Activated effector memory CD4-positive, alpha-beta T cell treated with Interleukin-2 at 50 U/mL for 16 hours (primary cell): ENCODE data around the gene CD2AP.

Source experiments
- DNase-seq: peaks from one replicate; pipeline ENCODE4 v3.0.0-alpha.2; 2020

CD2AP gene

GRCh38 chr6:47573109-47573508 is 95.5 kb downstream of the CD2AP start:
- no peak for DNase-seq

GRCh38 chr6:47574789-47575188 is 97.2 kb downstream of the CD2AP start:
- DNase-seq, result no peak

- DNase-seq, result no peak
Observed at GRCh38 chr6:47579040-47579439, 101.5 kb downstream of the CD2AP start.

GRCh38 chr6:47581591-47581990 is 104.0 kb downstream of the CD2AP start:
- DNase-seq, result no peak

- DNase-seq, result no peak
Observed at GRCh38 chr6:47587493-47587892, 109.9 kb downstream of the CD2AP start.

GRCh38 chr6:47592131-47592840 is 114.7 kb downstream of the CD2AP start:
- DNase-seq, result no peak

- no peak for DNase-seq
Observed at GRCh38 chr6:47593979-47594378, 116.4 kb downstream of the CD2AP start.

- DNase-seq, result no peak
Observed at GRCh38 chr6:47595785-47596184, 118.2 kb downstream of the CD2AP start.

GRCh38 chr6:47598367-47598766 is 120.8 kb downstream of the CD2AP start:
- DNase-seq, result no peak

- no peak for DNase-seq
Observed at GRCh38 chr6:47599512-47599911, 121.9 kb downstream of the CD2AP start.

- no peak for DNase-seq
Observed at GRCh38 chr6:47603227-47603626, 125.6 kb downstream of the CD2AP start.

- no peak for DNase-seq
Observed at GRCh38 chr6:47603995-47604394, 126.4 kb downstream of the CD2AP start.

- no peak for DNase-seq
Observed at GRCh38 chr6:47621838-47622449, 144.4 kb downstream of the CD2AP start.

GRCh38 chr6:47626782-47627181 is 149.2 kb downstream of the CD2AP start:
- no peak for DNase-seq

- no peak for DNase-seq
Observed at GRCh38 chr6:47628448-47629272, 151.1 kb downstream of the CD2AP start.

- no peak for DNase-seq
Observed at GRCh38 chr6:47629954-47630353, 152.4 kb downstream of the CD2AP start.

- no peak for DNase-seq
Observed at GRCh38 chr6:47630587-47630986, 153.0 kb downstream of the CD2AP start.

GRCh38 chr6:47631269-47631772 is 153.7 kb downstream of the CD2AP start:
- no peak for DNase-seq

GRCh38 chr6:47631797-47632196 is 154.2 kb downstream of the CD2AP start:
- no peak for DNase-seq

- DNase-seq, result no peak
Observed at GRCh38 chr6:47633141-47633540, 155.6 kb downstream of the CD2AP start.

GRCh38 chr6:47634210-47635047 is 156.8 kb downstream of the CD2AP start:
- no peak for DNase-seq

GRCh38 chr6:47646689-47647088 is 169.1 kb downstream of the CD2AP start:
- no peak for DNase-seq

- no peak for DNase-seq
Observed at GRCh38 chr6:47647188-47647587, 169.6 kb downstream of the CD2AP start.
